K562 (cell line): ENCODE measurements around the gene KIF3A. TPM values are rescaled to one million over a fixed set of nuclear protein-coding genes. Genes with fewer than 3 reads are reported as not detected.
A peak's percentile ranks its signal among the peaks of the same experiment; 100 is the strongest.

Experiments used
- ATAC-seq: fragments of 200-7000 bp; cut with Tn5 transposase; 3 replicates; pipeline ENCODE4 v1.9.1; 2020; ENCODE audit warnings: moderate library complexity
- BruUV-seq: library from RNA; stranded (reverse); fragments of 400-500 nt; replicated peaks from 2 replicates; lab custom pipeline; 2021; lab: Mats Ljungman, UMichigan
- CTCF ChIA-PET: fragments of 300-600 bp; formaldehyde crosslinking; extraction: SDS; loops from one replicate; lab custom pipeline; 2021; ENCODE audit warnings: low intra/inter-chr PET ratio; lab: Yijun Ruan, JAX
- POLR2A ChIA-PET: fragments of 300-600, 350-650 bp; sonication (Branson Sonifier 250); formaldehyde crosslinking; extraction: SDS; loops from one replicate; lab custom pipeline; 2021; ENCODE audit warnings: antibody characterized with exemption, inconsistent platforms; lab: Yijun Ruan, JAX
- DNase-seq, 4 experiments: peaks; one replicate each; pipeline versions ENCODE4 v3.0.0 to v3.0.0-alpha.2; 2011 to 2018; ENCODE audit warnings: low spot score in 3 of 4, mixed read lengths in 3 of 4; ENCODE audit errors: extremely low read depth in 1 of 4
- FAIRE-seq: peaks from 2 replicates; lab custom pipeline; 2011; peaks lifted over from hg19 to GRCh38; lab: Jason Lieb, UNC
- H2AFZ ChIP-seq: 2 replicates; pipeline ENCODE4 v1.6.0; 2011; ENCODE audit warnings: low read depth, low read length, control low read depth, inconsistent platforms
- H3K27ac ChIP-seq: fragments of 200-600 bp; 3 replicates; pipeline ENCODE4 v1.8.0; 2011; ENCODE audit warnings: low read depth, mild to moderate bottlenecking, control low read depth, inconsistent platforms, low read length, moderate library complexity, mixed read lengths; ENCODE audit errors: extremely low read depth
- H3K27me3 ChIP-seq, 2 experiments: fragments of 300-600 bp in 1 of 2; 2 replicates in 1 of 2; 3 replicates in 1 of 2; pipeline versions ENCODE4 v1.6.0 to v1.8.0; 2011; ENCODE audit warnings: inconsistent platforms in 2 of 2, low read length in 2 of 2, mild to moderate bottlenecking in 1 of 2, mixed read lengths in 1 of 2, moderate library complexity in 1 of 2; ENCODE audit not compliant: control insufficient read depth in 2 of 2, insufficient read depth in 2 of 2
- H3K36me3 ChIP-seq: fragments of 300-600 bp; 3 replicates; pipeline ENCODE4 v1.8.0; 2011; ENCODE audit warnings: mild to moderate bottlenecking, low read length, inconsistent platforms; ENCODE audit not compliant: control insufficient read depth, insufficient read depth
- H3K4me1 ChIP-seq, 2 experiments: fragments of 200-600 bp in 1 of 2; replicated peaks in 1 of 2; 2 replicates in 1 of 2; 3 replicates in 1 of 2; pipeline versions ENCODE4 v1.5.1 to v1.8.0; 2011; ENCODE audit warnings: inconsistent platforms in 2 of 2, low read length in 2 of 2, mild to moderate bottlenecking in 1 of 2, mixed read lengths in 1 of 2, moderate library complexity in 1 of 2; ENCODE audit not compliant: control insufficient read depth in 2 of 2, insufficient read depth in 2 of 2
- H3K4me2 ChIP-seq: 2 replicates; pipeline ENCODE4 v1.6.1; 2011; ENCODE audit warnings: low read length, control low read depth, inconsistent platforms, mixed read lengths; ENCODE audit not compliant: insufficient read depth
- H3K4me3 ChIP-seq: fragments of 200-600 bp; sonication (generic), shearing (Covaris generic); 2 replicates; pipeline ENCODE4 v1.5.1; 2016; ENCODE audit warnings: control low read depth, inconsistent platforms
- H3K79me2 ChIP-seq: fragments of 200-600 bp; 3 replicates; pipeline ENCODE4 v1.8.0; 2011; ENCODE audit warnings: low read length, inconsistent platforms; ENCODE audit not compliant: control insufficient read depth, insufficient read depth
- H3K9ac ChIP-seq, 2 experiments: 2 replicates each; pipeline versions ENCODE4 v1.6.0 to v1.6.1; 2011; ENCODE audit warnings: low read depth in 2 of 2, low read length in 2 of 2, control low read depth in 1 of 2, inconsistent platforms in 1 of 2, mild to moderate bottlenecking in 1 of 2, mixed read lengths in 1 of 2; ENCODE audit not compliant: insufficient read depth in 1 of 2
- H3K9me1 ChIP-seq: one replicate; pipeline ENCODE4 v1.6.0; 2011; ENCODE audit warnings: inconsistent platforms, mild to moderate bottlenecking, low read length, moderate library complexity; ENCODE audit not compliant: control insufficient read depth, insufficient read depth
- H3K9me3 ChIP-seq: replicated peaks from 2 replicates; pipeline ENCODE4 v1.5.1; 2011; ENCODE audit warnings: low read depth, low read length, inconsistent platforms; ENCODE audit not compliant: control insufficient read depth, insufficient read depth
- H4K20me1 ChIP-seq: replicated peaks from 2 replicates; pipeline ENCODE4 v1.6.1; 2011; ENCODE audit warnings: low read length, inconsistent platforms, mixed read lengths; ENCODE audit not compliant: control insufficient read depth, insufficient read depth
- ARHGAP35 ChIP-seq: fragments of 450-650 bp; IDR thresholded peaks from 2 replicates; pipeline ENCODE4 v1.6.1; 2018; ENCODE audit not compliant: partially characterized antibody
- ELF1 ChIP-seq: fragments of 200-800 bp; sonication (Bioruptor generic); IDR thresholded peaks from 2 replicates; pipeline ENCODE4 v1.6.1; 2016; ENCODE audit warnings: missing genetic modification characterization, missing compliant biosample characterization
- EZH2 ChIP-seq: IDR thresholded peaks from 2 replicates; pipeline ENCODE4 v1.6.1; 2012; ENCODE audit warnings: low read depth, mild to moderate bottlenecking, inconsistent platforms, low read length, borderline replicate concordance
- HDAC3 ChIP-seq: fragments of 450-650 bp; IDR thresholded peaks from 2 replicates; pipeline ENCODE4 v1.6.1; 2018; ENCODE audit warnings: borderline replicate concordance, mild to moderate bottlenecking, moderate library complexity; ENCODE audit not compliant: partially characterized antibody
- HMG20B ChIP-seq: fragments of 250-450 bp; sonication (Bioruptor Pico); IDR thresholded peaks from 2 replicates; pipeline ENCODE4 v1.5.0; 2021; ENCODE audit warnings: mild to moderate bottlenecking
- NFE2L1 ChIP-seq: fragments of 450-650 bp; IDR thresholded peaks from 2 replicates; pipeline ENCODE4 v1.6.1; 2016; ENCODE audit warnings: missing genetic modification characterization, low read depth, mild to moderate bottlenecking, missing compliant biosample characterization, moderate library complexity, borderline replicate concordance
- SMC3 ChIP-seq: conservative IDR thresholded peaks from 2 replicates; pipeline ENCODE4 v1.6.1; 2011; ENCODE audit warnings: low read depth, low read length, improper control_type of control experiment; ENCODE audit not compliant: insufficient read depth
- TAF1 ChIP-seq: IDR thresholded peaks from 2 replicates; pipeline ENCODE4 v1.6.1; 2011; ENCODE audit warnings: mild to moderate bottlenecking, low read length, moderate library complexity; ENCODE audit not compliant: insufficient read depth, control insufficient read depth, severe bottlenecking; ENCODE audit errors: extremely low read depth
- TRIM24 ChIP-seq, 2 experiments: fragments of 450-650 bp; IDR thresholded peaks; 2 replicates each; pipeline ENCODE4 v1.6.1; 2016
- ZC3H8 ChIP-seq: fragments of 450-650 bp; IDR thresholded peaks from 2 replicates; pipeline ENCODE4 v1.6.1; 2017
- ZKSCAN1 ChIP-seq: fragments of 150-350 bp; IDR thresholded peaks from 2 replicates; pipeline ENCODE4 v1.6.1; 2016; ENCODE audit warnings: low read depth, low read length
- WGBS: fragments of 100-300 bp; shearing (Covaris generic); methylation state at CpG from one replicate; pipeline ENCODE4 v1.1.6; 2016; ENCODE audit warnings: low coverage, mixed read lengths; ENCODE audit not compliant: insufficient coverage; ENCODE audit errors: missing lambda C conversion rate; 5-methylcytosine and 5-hydroxymethylcytosine counted together
- in situ Hi-C: fragments of 300-500 bp; cut with MboI; formaldehyde crosslinking; loops from 4 replicates; pipeline ENCODE4 v1.15.0; 2018; ENCODE audit warnings: inconsistent platforms, mixed read lengths
- intact Hi-C: fragments of 100-400 bp; cut with micrococcal nuclease; formaldehyde crosslinking; loops from 2 replicates; pipeline ENCODE4 v1.14.2; 2022
- polyA plus RNA-seq, 8 experiments: library from polyadenylated mRNA; depleted of rRNA in 4 of 8; stranded (reverse) in 5 of 8; unstranded in 3 of 8; fragments of >200 nt; fragmentation: Nextera tagmentation in 2 of 8; fragmentation: Illumina TruSeq in 1 of 8; extraction: Ambion mirVana in 2 of 8; extraction: Trizol in 1 of 8; gene quantifications; 2 replicates each; pipeline versions ENCODE4 v1.2.1 to v1.2.3, GENCODE V29; 2011 to 2014; ENCODE audit warnings: inconsistent platforms in 1 of 8, missing spikeins in 1 of 8
- total RNA-seq, 7 experiments: library from RNA; depleted of rRNA in 6 of 7; stranded (reverse); fragments of >200 nt in 6 of 7; fragmentation: Illumina TruSeq in 2 of 7; extraction: Trizol in 2 of 7; gene quantifications; 2 replicates each; pipeline versions ENCODE4 v1.2.1 to v1.2.3, GENCODE V29; 2011 to 2021; ENCODE audit warnings: low replicate concordance in 1 of 7
- TF ChIP-seq, protein P1 (sequence below), 3 experiments: IDR thresholded peaks in 2 of 3; conservative IDR thresholded peaks in 1 of 3; 2 replicates each; pipeline ENCODE4 v1.5.1; 2011 to 2012; ENCODE audit warnings: low read length in 3 of 3, mild to moderate bottlenecking in 3 of 3, control low read depth in 2 of 3, improper control_type of control experiment in 1 of 3, inconsistent platforms in 1 of 3, low read depth in 1 of 3, mixed read lengths in 1 of 3, moderate library complexity in 1 of 3; ENCODE audit not compliant: insufficient read depth in 2 of 3
- TF ChIP-seq, protein P2 (sequence below): fragments of 250-450 bp; sonication (Bioruptor Pico); IDR thresholded peaks from 2 replicates; pipeline ENCODE4 v1.8.0; 2022; ENCODE audit warnings: inconsistent platforms, mild to moderate bottlenecking, moderate library complexity, borderline replicate concordance
- TF ChIP-seq, protein P3 (sequence below): fragments of 250-450 bp; sonication (Bioruptor Pico); IDR thresholded peaks from 2 replicates; pipeline ENCODE4 v1.4.0; 2020
- TF ChIP-seq, protein P4 (sequence below): fragments of 200-800 bp; sonication (Bioruptor generic); IDR thresholded peaks from 2 replicates; pipeline ENCODE4 v1.6.1; 2017; ENCODE audit warnings: missing genetic modification characterization, missing compliant biosample characterization

The KIF3A gene
- total and polyA plus RNA-seq, 9 of the 15 experiments (the other 6 are each of a cell fraction or from before 2014, with no cell fraction given): 1.5 to 7.8 (median 6.0) TPM

DNA sequence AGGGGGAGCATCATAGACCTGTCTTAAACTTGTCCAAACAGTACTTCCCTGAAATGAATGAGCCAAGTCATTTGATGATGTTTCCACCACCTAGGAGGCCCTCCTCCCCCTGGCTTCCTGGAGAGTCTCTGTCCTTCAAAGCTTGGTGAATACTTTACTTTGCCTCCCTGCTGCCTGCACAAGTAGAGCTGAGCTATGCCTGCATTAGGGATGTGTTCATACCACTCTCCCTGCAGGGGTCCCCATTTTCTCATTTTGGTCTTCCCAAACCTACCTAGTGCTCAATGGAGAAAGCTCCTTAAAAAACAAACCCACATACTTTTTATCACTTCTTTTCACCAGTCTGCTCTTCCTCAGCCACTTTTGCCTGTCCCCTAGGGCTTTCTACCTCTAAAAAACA is 17.6 kb upstream of the KIF3A start (continued):
- no peak for TF ChIP-seq ZKSCAN1
- TF ChIP-seq ELF1 (tag): no peak
- no peak for TF ChIP-seq TAF1
- TF ChIP-seq, protein P1, sequence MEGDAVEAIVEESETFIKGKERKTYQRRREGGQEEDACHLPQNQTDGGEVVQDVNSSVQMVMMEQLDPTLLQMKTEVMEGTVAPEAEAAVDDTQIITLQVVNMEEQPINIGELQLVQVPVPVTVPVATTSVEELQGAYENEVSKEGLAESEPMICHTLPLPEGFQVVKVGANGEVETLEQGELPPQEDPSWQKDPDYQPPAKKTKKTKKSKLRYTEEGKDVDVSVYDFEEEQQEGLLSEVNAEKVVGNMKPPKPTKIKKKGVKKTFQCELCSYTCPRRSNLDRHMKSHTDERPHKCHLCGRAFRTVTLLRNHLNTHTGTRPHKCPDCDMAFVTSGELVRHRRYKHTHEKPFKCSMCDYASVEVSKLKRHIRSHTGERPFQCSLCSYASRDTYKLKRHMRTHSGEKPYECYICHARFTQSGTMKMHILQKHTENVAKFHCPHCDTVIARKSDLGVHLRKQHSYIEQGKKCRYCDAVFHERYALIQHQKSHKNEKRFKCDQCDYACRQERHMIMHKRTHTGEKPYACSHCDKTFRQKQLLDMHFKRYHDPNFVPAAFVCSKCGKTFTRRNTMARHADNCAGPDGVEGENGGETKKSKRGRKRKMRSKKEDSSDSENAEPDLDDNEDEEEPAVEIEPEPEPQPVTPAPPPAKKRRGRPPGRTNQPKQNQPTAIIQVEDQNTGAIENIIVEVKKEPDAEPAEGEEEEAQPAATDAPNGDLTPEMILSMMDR (IDR thresholded peaks at IDR 0.05 in 2 of 3, conservative IDR thresholded peaks at IDR 0.05 in 1 of 3; ENCODE audit: insufficient read depth in 2 of 3, low read depth in 1 of 3, low read length in 3 of 3): peak; percentile 42 to 80 (median 45)
- no peak for TF ChIP-seq HDAC3
- TF ChIP-seq, protein P2, sequence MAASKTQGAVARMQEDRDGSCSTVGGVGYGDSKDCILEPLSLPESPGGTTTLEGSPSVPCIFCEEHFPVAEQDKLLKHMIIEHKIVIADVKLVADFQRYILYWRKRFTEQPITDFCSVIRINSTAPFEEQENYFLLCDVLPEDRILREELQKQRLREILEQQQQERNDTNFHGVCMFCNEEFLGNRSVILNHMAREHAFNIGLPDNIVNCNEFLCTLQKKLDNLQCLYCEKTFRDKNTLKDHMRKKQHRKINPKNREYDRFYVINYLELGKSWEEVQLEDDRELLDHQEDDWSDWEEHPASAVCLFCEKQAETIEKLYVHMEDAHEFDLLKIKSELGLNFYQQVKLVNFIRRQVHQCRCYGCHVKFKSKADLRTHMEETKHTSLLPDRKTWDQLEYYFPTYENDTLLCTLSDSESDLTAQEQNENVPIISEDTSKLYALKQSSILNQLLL (CRISPR knock-in tag): no peak

DNA sequence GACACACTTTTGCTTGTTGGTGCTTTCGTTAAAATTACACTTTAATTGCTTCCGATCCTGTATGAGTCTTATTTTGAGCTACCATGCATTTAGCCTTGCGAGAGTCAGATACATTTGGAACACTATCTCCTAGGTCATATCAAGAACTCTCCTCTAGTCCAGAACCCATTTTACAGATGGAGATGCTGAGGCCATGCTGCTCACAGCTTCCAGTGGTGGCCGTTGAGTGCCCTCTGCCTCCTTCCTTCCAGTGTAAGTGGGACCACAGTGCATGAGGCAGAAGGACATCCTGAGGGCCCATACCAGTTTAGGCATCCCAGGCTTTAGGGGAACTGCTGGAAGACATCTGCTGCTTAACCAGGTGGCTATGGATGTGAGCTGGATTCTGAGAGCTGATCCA is 16.8 kb upstream of the KIF3A start:
- DNase-seq (no peak), ATAC-seq (no peak), FAIRE-seq (no peak)
- ChIA-PET POLR2A (interaction anchor here (0.6 to 2.6 kb wide), 7 partner anchors 9 to 532 kb away, joined by 3 to 9 read pairs (median 4); no protein-coding TSS in a partner anchor), CTCF (interaction anchor here (1.3 to 2.8 kb wide), 2 partner anchors 66 to 129 kb away, joined by 3 to 19 read pairs; no protein-coding TSS in a partner anchor)
- Histone ChIP-seq H3K9me1 (no peaks in the 10 kb centered on the region), H3K4me3 (no peak overlapping the region), H4K20me1 (no peaks in the 10 kb centered on the region; the same call in 1 of the 2 replicates), H3K27me3 (no peaks in the 10 kb centered on the region), H3K27ac (no peak overlapping the region), H2AFZ (no peak overlapping the region), H3K4me2 (no peak overlapping the region), H3K9ac (no peak overlapping the region), H3K4me1 (no peaks in the 10 kb centered on the region; a peak in 1 of 5 replicates), H3K9me3 (no peaks in the 10 kb centered on the region), H3K36me3 (peaks cover 27% of the 10 kb centered on the region), H3K79me2 (no peaks in the 10 kb centered on the region)
- intact Hi-C loops: loop anchor here (5.0 kb wide), 1 partner anchor 128 kb away; no protein-coding TSS in a partner anchor
- no TSS peak for BruUV-seq
- in situ Hi-C loops: no loop called here
- 87% methylated on average over 3 of the region's 4 CpGs for WGBS
- no peak for TF ChIP-seq NFE2L1 (tag)
- TF ChIP-seq SMC3: no peak
- TF ChIP-seq ZC3H8: no peak
- TF ChIP-seq, protein P3, sequence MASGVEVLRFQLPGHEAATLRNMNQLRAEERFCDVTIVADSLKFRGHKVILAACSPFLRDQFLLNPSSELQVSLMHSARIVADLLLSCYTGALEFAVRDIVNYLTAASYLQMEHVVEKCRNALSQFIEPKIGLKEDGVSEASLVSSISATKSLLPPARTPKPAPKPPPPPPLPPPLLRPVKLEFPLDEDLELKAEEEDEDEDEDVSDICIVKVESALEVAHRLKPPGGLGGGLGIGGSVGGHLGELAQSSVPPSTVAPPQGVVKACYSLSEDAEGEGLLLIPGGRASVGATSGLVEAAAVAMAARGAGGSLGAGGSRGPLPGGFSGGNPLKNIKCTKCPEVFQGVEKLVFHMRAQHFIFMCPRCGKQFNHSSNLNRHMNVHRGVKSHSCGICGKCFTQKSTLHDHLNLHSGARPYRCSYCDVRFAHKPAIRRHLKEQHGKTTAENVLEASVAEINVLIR (CRISPR knock-in tag): no peak
- no peak for TF ChIP-seq HMG20B (CRISPR knock-in tag)
- TF ChIP-seq EZH2: no peak
- no peak for TF ChIP-seq ARHGAP35
- TF ChIP-seq TRIM24 (IDR thresholded peaks at IDR 0.05): no peak
- TF ChIP-seq, protein P4, sequence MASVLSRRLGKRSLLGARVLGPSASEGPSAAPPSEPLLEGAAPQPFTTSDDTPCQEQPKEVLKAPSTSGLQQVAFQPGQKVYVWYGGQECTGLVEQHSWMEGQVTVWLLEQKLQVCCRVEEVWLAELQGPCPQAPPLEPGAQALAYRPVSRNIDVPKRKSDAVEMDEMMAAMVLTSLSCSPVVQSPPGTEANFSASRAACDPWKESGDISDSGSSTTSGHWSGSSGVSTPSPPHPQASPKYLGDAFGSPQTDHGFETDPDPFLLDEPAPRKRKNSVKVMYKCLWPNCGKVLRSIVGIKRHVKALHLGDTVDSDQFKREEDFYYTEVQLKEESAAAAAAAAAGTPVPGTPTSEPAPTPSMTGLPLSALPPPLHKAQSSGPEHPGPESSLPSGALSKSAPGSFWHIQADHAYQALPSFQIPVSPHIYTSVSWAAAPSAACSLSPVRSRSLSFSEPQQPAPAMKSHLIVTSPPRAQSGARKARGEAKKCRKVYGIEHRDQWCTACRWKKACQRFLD: no peak
